ENCODE data around the gene AKAP13. TPM values are rescaled to one million over a fixed set of nuclear protein-coding genes. Genes with fewer than 3 reads are reported as not detected.
"Not testable (repeated sequence)": the region's sequence is repeated elsewhere in the genome, so short reads cannot be mapped to it uniquely, and the experiment has no call there.

AKAP13 gene
- total RNA-seq, 1 experiment from 2014 or later: 55.3 TPM

DNA sequence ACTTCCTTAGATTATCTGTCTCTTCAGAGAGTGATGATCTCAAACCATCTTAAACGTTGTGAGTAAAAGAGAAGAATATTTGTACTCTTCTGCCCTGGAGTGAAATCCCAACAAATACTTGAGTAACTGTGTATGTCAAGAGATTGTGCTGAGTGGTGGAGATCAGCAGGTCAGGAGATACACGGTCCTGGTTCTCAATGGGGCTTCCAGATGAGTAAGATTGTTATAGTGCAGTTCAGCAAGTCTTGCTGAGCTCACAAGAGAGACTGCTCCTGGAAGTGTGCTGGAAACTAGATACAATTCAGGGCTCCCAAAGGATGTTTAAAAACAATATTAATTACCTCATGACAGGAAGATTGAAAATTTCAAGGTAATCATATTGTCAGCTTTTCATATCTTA, 184.3 kb downstream of the AKAP13 start:
- no peak for DNase-seq (ENCODE audit: low read depth)

DNA sequence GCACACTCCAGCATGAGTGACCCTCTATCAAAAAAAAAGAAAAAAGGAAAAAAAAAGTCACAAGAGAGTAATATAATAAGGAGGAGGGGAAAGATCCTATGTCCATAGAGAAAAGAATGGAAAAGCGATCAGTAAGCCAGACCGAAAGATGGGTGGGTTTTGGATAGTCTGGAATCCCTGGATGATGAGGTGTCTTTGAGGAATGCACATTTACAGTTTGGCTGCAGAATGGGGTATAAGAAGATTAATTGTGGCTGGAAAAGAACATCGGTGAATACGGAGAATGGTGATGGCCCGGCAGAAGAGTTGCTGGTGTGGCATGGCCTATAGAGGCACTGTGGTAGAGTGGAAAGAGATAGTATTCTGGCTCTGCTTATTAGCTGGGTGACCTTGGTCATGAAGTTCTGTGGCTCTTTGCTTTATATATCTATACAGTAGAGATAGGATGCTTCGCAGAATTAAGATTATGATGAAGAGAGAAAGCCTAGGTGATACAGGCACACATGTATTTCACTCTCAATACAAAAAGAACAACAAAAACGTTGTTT, 187.9 kb downstream of the AKAP13 start:
- DNase-seq (ENCODE audit: low read depth): no peak

DNA sequence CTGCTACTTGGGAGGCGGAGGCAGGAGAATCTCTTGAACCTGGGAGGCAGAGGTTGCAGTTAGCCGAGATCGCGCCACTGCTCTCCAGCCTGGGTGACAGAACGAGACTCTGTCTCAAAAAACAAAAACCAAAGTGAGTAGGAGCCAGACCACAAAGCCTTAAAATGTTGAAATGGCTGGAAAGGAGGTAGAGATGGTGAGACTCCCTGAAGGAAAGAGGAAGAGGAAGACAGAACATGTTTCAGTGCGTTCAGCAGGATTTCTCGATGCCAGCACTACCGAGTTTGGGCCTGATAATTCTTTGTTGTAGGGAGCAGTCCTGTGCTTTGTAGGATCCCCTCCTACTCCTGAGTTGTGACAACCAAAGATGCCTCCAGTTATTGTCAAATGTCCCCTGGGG, 189.9 kb downstream of the AKAP13 start:
- no peak for DNase-seq (ENCODE audit: low read depth)

DNA sequence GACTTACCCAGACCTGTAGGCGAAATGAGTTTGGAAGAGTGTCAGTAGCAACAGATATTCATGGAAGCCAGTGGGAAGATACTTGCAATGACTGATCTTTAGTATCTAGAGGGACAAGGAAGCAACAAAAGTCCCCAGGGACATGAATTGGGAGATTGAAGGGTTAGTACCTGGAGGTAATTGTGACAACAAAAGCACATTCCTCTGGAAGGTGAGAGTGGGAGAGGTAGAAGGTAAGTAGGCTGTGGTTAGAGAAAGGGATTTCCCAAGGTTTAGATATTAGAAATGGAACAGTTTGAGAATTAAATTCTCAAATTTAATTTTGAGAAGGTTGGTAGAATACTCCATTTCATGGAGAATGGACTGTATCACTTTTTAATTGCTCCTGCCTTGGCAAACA, 191.4 kb downstream of the AKAP13 start:
- DNase-seq (ENCODE audit: low read depth): no peak

DNA sequence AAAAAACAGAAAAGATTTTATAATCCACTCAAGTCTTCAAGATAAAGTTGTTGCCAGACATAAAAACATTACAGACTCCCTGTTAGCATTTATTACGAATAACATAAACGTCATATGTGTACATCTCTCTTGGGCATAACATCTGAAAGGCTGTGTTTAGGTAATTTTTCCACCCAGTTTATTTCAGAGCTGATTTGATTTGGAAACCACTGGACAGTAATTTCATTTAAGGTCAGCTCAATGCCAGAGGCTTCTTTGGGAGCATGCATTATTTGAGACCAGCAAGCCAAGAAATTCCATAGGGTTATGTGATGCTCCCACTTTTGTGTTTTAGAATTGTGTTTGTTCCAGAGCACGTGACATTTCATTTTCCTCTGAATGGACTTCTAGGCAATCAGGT, 196.0 kb downstream of the AKAP13 start:
- no peak for DNase-seq (ENCODE audit: low read depth)

DNA sequence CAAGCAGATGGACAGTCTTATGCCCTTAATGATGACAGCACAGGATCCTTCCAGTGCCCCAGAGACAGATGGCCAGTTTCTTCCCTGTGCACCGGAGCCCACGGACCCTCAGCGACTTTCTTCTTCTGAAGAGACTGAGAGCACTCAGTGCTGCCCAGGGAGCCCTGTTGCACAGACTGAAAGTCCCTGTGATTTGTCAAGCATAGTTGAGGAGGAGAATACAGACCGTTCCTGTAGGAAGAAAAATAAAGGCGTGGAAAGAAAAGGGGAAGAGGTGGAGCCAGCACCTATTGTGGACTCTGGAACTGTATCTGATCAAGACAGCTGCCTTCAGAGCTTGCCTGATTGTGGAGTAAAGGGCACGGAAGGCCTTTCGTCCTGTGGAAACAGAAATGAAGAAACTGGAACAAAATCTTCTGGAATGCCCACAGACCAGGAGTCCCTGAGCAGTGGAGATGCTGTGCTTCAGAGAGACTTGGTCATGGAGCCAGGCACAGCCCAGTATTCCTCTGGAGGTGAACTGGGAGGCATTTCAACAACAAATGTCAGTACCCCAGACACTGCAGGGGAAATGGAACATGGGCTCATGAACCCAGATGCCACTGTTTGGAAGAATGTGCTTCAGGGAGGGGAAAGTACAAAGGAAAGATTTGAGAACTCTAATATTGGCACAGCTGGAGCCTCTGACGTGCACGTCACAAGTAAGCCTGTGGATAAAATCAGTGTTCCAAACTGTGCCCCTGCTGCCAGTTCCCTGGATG, 198.7 kb downstream of the AKAP13 start:
- DNase-seq (ENCODE audit: low read depth): no peak

DNA sequence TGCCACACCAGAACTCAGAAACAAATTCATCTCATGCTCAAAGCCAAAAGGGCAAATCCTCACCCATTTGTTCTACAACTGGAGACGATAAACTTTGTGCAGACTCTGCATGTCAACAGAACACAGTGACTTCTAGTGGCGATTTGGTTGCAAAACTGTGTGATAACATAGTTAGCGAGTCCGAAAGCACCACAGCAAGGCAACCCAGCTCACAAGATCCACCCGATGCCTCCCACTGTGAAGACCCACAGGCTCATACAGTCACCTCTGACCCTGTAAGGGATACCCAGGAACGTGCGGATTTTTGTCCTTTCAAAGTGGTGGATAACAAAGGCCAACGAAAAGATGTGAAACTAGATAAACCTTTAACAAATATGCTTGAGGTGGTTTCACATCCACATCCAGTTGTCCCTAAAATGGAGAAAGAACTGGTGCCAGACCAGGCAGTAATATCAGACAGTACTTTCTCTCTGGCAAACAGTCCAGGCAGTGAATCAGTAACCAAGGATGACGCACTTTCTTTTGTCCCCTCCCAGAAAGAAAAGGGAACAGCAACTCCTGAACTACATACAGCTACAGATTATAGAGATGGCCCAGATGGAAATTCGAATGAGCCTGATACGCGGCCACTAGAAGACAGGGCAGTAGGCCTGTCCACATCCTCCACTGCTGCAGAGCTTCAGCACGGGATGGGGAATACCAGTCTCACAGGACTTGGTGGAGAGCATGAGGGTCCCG, 199.7 kb downstream of the AKAP13 start:
- DNase-seq (ENCODE audit: low read depth): peak; percentile 64

DNA sequence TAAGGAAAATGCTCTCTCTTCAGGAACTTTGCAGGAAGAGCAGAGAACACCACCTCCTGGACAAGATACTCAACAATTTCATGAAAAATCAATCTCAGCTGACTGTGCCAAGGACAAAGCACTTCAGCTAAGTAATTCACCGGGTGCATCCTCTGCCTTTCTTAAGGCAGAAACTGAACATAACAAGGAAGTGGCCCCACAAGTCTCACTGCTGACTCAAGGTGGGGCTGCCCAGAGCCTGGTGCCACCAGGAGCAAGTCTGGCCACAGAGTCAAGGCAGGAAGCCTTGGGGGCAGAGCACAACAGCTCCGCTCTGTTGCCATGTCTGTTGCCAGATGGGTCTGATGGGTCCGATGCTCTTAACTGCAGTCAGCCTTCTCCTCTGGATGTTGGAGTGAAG, 200.5 kb downstream of the AKAP13 start:
- no peak for DNase-seq (ENCODE audit: low read depth)

DNA sequence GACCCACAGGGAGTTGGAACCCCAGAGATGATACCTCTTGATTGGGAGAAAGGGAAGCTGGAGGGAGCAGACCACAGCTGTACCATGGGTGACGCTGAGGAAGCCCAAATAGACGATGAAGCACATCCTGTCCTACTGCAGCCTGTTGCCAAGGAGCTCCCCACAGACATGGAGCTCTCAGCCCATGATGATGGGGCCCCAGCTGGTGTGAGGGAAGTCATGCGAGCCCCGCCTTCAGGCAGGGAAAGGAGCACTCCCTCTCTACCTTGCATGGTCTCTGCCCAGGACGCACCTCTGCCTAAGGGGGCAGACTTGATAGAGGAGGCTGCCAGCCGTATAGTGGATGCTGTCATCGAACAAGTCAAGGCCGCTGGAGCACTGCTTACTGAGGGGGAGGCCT, 201.1 kb downstream of the AKAP13 start:
- no peak for DNase-seq (ENCODE audit: low read depth)

DNA sequence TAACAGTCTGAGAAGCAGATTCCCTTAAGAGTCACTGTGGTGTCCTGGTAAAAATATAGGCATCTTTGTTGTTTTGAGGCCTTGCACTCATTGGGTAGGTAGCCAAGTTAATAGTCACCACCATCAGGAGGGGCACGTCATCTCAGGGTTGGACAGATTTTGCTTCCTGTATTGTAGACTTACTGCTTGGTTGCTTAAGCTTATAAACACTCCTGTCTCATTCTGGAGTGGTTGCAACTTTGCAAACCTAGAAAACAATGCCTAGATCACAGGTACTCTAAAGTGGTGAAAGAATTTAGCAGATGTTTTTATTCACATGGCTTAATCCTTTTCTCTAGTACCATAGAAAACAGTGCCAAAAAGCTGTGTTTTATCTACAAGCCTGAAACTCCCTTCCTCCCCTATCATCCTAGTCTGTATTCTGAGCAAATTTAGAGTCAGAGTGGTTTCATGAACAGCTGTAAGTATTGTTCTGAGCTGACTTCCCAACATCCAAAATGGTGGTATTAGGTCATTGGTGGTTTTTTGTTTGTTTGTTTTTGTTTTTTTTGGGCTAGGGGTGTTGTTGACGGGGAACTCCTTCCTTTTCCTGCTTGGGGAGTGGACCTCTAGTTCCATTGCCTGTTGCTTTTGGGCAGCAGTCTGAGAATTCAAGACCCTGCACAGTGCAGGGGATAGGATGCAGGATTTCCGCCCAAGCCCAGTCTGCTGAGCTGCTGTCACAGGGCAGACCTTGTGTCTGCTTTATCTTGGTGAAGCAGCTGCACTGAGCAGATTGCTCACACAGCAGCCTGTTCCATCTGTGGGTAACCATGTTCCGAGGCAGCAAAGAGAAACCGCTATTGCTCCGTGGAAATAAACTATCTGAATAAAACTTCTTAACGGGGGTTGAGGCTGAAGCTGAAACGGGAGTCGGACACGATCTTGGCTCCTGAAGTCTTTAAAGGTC, 202.0 kb downstream of the AKAP13 start:
- peak; percentile 89 for DNase-seq (ENCODE audit: low read depth)

DNA sequence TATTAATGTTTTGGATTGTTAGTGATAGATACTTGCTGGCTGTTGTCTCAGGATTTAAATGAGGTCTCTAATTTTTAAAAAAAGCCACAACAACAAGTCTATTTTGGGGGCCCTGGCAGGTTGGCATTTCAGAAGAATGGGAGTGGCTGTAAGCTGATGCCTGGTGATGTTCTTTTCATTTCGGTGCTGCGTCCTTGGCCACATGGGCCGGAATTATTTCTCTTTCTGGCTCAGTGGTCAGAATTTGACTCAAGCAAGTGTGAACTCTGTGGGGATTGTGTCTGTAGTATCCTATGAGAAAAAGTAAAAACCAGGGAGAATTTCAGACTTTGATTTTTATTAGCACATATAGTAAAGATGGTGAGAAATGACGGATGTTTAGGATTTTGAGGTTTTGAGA, 203.0 kb downstream of the AKAP13 start:
- DNase-seq (ENCODE audit: low read depth): peak; percentile 47

DNA sequence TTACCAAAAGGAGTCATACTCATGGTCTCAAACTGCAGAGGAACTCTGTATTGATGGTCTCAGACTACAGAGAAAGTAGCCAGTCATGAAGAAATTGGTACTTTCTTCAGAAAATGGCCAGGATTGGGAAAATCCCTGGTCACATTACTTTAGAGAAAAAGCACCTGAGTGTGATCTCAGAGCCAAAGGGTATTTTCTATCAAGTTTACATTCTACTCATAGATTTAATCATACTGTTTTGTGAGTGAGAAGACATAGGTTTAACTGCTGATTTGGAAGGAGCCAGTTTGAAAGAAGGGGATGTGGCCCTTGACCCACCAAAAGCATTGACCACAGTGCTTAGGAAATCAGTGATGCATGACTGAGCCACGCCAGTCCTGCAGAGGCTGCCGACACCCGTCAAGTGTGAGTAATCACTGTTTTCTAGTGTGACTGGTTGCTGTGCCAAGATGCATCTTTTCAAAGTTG, 203.6 kb downstream of the AKAP13 start:
- peak; percentile 86 for DNase-seq (ENCODE audit: low read depth)

DNA sequence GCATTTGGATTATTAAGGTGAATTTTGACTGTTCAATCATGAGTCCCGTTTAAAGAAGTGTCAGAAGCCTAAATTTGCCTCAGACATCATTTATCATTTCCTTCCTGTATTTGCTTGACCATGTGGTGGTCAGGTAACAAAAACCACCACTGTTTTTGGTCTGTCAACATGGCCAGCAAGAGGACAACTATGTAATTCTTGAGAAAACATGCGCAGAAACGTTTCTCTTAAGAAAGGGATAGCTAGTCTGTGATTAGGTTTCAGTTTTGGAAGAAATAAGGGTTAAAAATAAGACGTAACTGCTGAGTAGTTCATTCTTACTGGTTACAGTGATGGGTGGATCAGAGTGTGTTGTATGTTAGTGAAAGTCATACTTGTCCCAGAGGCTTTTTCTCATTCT, 204.5 kb downstream of the AKAP13 start:
- no peak for DNase-seq (ENCODE audit: low read depth)

DNA sequence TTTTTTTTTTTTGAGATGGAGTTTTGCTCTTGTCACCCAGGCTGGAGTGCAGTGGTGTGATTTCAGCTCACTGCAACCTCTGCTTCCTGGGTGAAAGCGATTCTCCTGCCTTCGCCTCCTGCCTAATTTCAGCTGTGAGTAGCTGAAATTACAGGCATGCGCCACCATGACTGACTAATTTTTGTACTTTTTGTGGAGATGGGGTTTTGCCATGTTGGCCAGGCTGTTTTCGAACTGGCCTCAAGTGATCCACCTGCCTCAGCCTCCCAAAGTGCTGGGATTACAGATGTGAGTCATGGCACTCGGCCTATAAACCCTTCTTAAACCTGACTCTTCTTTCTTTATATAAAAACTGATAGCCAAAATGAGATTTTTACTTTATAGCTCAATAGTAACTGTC, 205.8 kb downstream of the AKAP13 start:
- not testable (repeated sequence) for DNase-seq (ENCODE audit: low read depth)

DNA sequence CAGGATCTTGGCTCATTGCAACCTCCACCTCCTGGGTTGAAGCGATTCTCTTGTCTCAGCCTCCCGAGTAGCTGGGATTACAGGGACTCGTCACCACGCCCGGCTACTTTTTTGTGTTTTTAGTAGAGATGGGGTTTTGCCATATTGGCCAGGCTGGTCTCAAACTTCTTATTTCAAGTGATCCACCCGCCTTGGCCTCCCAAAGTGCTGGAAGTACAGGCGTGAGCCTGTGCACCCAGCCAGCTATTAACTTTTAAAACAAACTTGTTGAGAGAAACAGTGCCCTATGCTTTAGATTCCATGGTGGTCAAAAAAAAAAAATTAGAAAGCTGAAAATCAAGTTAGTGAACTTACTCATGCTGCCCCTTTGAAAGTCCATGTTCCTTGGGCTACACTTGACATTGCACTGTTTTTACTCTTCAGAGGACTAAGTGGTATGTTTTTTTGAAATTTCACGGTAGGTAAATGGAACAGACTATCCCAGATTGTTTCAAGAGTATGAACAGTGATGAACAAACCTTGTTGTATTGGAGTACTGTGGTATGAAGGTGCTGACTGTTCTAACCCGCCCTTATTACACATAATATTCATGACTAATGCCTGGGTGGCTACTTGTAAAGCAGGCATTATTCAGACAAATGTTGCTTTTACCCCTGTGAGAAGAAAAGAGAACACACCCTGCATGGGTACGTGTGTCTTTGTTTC, 207.5 kb downstream of the AKAP13 start:
- peak; percentile 82 for DNase-seq (ENCODE audit: low read depth)

DNA sequence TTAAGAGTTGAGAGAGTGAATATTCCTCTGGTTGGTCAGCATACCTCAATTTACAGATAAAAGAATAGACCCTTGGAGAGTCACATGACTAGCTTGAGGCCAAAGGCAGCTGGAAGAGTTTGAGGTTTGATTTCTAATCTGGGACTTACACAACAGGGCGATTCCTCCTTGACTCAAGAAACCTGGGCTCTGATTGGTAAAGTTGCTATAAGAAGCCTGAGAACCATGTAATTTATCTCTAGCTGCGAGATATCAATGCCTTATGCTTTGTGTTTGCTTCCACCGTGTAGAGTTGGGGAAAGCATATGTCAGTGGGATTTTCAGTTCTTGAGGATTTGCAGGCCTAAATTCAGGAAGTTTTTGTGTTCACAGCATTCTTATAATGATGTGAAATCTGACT, 208.3 kb downstream of the AKAP13 start:
- DNase-seq (ENCODE audit: low read depth): peak; percentile 69

DNA sequence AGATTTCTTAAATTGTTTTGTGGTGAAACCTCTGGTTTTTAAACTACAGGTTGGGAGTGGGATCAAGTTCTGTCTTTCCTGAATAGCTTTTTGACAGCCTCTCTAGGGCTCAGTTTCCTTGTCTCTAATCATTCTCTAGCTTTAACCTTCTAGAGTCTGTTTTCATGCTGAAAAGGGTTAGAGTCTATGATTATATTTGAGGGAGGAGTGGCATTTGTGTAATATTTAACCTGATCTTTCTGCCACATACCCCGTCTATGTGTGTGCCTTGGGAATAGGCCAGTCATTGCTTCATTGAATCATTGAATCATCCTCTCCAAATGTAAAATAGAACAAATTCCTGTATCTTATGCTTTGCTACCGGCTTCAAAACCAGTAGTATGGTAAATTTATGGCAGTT, 209.4 kb downstream of the AKAP13 start:
- DNase-seq (ENCODE audit: low read depth): no peak

DNA sequence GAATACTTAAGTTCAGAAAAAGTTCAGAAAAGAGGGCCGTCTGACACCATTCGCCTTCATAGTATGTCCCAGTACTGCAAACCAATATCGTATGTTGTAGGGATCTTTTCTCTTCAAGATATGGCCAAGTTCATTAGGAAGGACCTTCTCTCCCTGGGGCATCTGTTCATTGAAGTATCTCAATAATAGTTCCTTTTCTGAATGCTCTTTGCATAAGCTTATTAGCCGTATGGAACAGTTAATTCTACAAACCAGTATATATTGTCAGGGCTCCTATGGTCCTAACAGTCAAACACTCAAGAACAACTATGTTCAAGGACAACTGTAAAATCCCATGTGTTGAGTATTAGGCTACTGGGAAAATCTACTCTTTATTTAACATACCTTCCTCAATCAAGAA, 211.2 kb downstream of the AKAP13 start:
- DNase-seq (ENCODE audit: low read depth): no peak

DNA sequence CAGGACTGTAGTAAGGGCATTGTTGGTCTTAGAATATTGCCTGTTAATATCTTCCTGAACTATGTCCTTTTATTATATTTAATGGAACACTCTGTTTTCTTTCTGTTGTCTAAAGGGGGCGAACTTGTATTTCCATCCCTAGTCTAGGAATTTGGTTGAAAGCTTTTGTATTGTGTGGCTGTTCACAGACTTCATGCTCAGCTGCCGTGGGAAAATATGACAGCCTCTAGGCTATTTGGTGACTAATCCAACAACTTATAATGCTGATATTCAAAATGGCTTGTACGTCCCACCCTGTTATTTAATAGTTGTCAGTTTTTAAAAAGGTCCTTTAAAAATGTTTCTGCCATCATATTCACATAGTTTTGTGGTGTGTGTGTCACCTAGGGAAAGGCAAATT, 211.7 kb downstream of the AKAP13 start:
- DNase-seq (ENCODE audit: low read depth): peak; percentile 90

DNA sequence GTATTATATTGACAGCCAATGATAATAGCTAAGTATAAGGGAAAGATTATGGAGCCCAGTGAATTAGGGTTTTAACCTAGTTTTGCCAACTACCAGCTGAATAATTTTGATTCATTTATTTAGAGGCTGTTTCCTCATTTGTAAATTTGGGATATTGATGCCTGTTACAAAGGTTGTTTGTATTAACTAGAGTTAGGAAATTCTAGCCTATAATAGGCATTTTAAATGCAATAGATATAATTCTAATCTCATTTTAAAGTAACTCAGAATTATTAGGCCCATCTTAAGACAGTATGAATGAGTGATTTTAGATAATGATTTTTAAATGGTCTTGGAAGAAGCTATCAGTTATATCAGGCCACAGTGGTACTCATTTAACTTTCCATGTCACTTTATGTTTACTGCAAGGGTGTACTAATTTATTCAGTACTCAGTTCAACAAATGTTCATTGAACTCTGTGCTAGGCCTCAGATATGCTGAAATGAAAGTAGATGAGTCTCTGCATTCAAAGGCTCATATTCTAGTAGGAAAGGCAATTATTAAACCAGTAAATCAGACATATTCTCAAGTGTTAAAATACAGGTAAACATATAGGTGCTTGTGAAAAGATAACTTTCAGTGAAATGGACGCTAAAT, 213.5 kb downstream of the AKAP13 start:
- no peak for DNase-seq (ENCODE audit: low read depth)
